Smooth muscle cell (in vitro differentiated cells): ENCODE measurements around the gene UNC93A. TPM values are rescaled to one million over a fixed set of nuclear protein-coding genes. Genes with fewer than 3 reads are reported as not detected.

ENCODE experiments used
- DNase-seq: peaks from one replicate; lab custom pipeline; 2025; ENCODE audit not compliant: unreplicated experiment; lab: John Stamatoyannopoulos, UW
- H2AFZ ChIP-seq: fragments of 200-600 bp; sonication (generic); 2 replicates; pipeline ENCODE4 v1.6.0; 2016; ENCODE audit warnings: antibody characterized with exemption, low read depth, mild to moderate bottlenecking
- H3F3A ChIP-seq: fragments of 200-600 bp; sonication (generic); 2 replicates; pipeline ENCODE4 v1.6.0; 2017; ENCODE audit warnings: antibody characterized with exemption, low read depth
- H3K27ac ChIP-seq: fragments of 200-600 bp; sonication (generic); 2 replicates; pipeline ENCODE4 v1.5.1; 2016; ENCODE audit warnings: low read depth, mild to moderate bottlenecking
- H3K27me3 ChIP-seq: fragments of 200-600 bp; sonication (generic); 2 replicates; pipeline ENCODE4 v1.6.1; 2016; ENCODE audit warnings: low read depth, mild to moderate bottlenecking
- H3K36me3 ChIP-seq: fragments of 200-600 bp; sonication (generic); 2 replicates; pipeline ENCODE4 v1.5.1; 2016; ENCODE audit warnings: low read depth
- H3K4me1 ChIP-seq: fragments of 200-600 bp; sonication (generic); 2 replicates; pipeline ENCODE4 v1.5.1; 2016; ENCODE audit warnings: low read depth
- H3K4me2 ChIP-seq: fragments of 200-600 bp; sonication (generic); 2 replicates; pipeline ENCODE4 v1.6.0; 2016; ENCODE audit warnings: mild to moderate bottlenecking
- H3K4me3 ChIP-seq: fragments of 200-600 bp; sonication (generic); 2 replicates; pipeline ENCODE4 v1.5.1; 2016; ENCODE audit warnings: mild to moderate bottlenecking
- H3K79me2 ChIP-seq: fragments of 200-600 bp; sonication (generic); 2 replicates; pipeline ENCODE4 v1.6.0; 2016; ENCODE audit warnings: low read depth, mild to moderate bottlenecking
- H3K9ac ChIP-seq: fragments of 200-600 bp; sonication (generic); 2 replicates; pipeline ENCODE4 v1.6.0; 2016; ENCODE audit warnings: low read depth
- H3K9me3 ChIP-seq: fragments of 200-600 bp; sonication (generic); replicated peaks from 2 replicates; pipeline ENCODE4 v1.5.1; 2016; ENCODE audit warnings: low read depth
- H4K20me1 ChIP-seq: fragments of 200-600 bp; sonication (generic); 2 replicates; pipeline ENCODE4 v1.6.0; 2016; ENCODE audit warnings: low read depth
- WGBS: methylation state at CpG from one replicate; pipeline ENCODE4 v1.1.7; 2016; ENCODE audit warnings: low lambda C conversion rate; 5-methylcytosine and 5-hydroxymethylcytosine counted together
- polyA plus RNA-seq: library from polyadenylated mRNA; unstranded; fragments of >200 nt; fragmentation: Nextera tagmentation; extraction: Ambion mirVana; gene quantifications from 2 replicates; pipeline ENCODE4 v1.2.1, GENCODE V29; 2016
- total RNA-seq: library from RNA; depleted of rRNA; stranded (reverse); fragments of >200 nt; gene quantifications from 2 replicates; pipeline ENCODE4 v1.2.3, GENCODE V29; 2014
- TF ChIP-seq, protein P1 (sequence below): fragments of 200-600 bp; sonication (generic); IDR thresholded peaks from 2 replicates; pipeline ENCODE4 v1.5.1; 2017; ENCODE audit warnings: borderline replicate concordance, mild to moderate bottlenecking, antibody characterized with exemption; ENCODE audit not compliant: insufficient read depth, poor library complexity, severe bottlenecking

UNC93A gene
- total and polyA plus RNA-seq, 2 experiments from 2014 or later, result not detected

DNA sequence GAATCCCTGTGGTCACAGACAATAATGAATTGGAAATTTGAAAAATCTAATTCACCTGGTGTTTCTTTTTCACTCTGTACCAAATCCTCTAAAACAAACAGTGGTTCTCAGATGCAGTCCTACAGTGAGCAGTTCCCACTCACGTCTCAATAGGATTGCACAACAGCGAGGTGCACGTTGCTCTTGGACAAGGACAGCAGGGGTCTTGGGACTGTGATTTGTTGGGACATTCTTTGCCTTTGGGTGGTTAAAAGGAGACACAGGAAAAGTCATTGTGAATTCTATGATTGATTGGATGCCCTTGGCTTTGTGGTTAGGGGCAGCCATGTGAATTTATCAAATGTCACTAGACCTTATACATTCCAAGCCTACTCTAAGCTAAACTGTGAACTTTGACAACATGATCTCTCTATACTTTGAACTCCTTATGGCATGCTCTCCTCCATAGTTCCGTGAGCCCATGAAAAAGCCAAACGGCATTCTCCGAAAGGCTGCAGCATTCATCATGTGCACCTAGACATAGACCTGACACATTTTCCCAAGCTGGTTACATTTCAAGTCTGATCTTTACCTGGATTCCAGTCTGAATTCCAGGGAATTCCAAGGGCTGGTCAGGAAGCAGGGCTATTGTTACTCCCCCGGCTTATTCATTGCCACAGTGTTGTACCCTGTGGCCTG lies 647 bp downstream of the UNC93A start:
- no peaks in the 10 kb centered on the region for H3K9me3 ChIP-seq
- DNase-seq, result no peak
- H3K4me3 ChIP-seq, result no peak overlapping the region
- H2AFZ ChIP-seq, result no peak overlapping the region
- H4K20me1 ChIP-seq, result no peaks in the 10 kb centered on the region
- H3K27ac ChIP-seq, result no peak overlapping the region
- no peaks in the 10 kb centered on the region for H3K27me3 ChIP-seq
- 83% methylated on average over 7 of the region's 7 CpGs for WGBS
- peaks cover 4% of the 10 kb centered on the region for H3K4me1 ChIP-seq
- H3K36me3 ChIP-seq, result no peaks in the 10 kb centered on the region
- H3K79me2 ChIP-seq, result no peaks in the 10 kb centered on the region
- no peak overlapping the region for H3K9ac ChIP-seq
- H3K4me2 ChIP-seq, result no peak overlapping the region
- H3F3A ChIP-seq, result no peaks in the 10 kb centered on the region
- TF ChIP-seq, protein P1, sequence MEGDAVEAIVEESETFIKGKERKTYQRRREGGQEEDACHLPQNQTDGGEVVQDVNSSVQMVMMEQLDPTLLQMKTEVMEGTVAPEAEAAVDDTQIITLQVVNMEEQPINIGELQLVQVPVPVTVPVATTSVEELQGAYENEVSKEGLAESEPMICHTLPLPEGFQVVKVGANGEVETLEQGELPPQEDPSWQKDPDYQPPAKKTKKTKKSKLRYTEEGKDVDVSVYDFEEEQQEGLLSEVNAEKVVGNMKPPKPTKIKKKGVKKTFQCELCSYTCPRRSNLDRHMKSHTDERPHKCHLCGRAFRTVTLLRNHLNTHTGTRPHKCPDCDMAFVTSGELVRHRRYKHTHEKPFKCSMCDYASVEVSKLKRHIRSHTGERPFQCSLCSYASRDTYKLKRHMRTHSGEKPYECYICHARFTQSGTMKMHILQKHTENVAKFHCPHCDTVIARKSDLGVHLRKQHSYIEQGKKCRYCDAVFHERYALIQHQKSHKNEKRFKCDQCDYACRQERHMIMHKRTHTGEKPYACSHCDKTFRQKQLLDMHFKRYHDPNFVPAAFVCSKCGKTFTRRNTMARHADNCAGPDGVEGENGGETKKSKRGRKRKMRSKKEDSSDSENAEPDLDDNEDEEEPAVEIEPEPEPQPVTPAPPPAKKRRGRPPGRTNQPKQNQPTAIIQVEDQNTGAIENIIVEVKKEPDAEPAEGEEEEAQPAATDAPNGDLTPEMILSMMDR, result no peak

DNA sequence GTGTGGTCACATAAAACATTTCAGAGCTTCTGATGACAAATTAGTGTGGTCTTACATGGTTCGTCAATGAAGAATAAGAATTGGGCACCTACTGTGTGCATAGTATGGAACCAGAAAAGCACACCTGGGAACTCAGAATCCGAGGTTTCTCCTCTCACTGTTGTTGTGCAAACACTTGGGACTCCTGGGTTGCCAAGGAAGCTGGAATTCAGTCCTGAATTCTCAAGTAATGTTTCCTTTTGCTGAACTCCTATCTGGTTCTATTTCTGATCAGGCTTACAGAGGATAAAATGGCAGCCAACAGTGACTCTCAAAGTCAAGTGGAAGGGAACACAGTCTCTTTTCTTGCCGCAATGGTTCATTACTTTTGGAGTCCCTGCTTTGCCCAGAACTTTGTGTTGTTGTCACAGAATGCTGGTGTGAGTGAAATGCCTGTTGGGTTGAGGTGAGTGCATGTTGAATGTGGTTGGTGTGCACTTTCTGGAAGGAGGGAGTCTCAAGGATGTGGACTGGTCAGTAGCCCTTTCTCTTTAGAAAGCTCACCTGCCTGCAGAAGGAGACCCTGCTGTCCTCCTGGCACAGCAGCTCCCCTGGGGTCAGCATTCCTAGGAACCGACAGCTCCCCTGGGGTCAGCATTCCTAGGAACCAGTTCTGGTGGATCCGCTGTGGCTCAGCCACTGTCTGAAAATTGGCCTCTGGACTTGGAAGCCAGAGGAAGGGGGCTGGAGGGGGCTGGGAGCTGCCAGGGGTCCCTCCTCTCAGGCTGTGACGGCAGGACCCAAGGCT lies 1.4 kb downstream of the UNC93A start:
- H3K4me3 ChIP-seq, result no peak overlapping the region
- no peaks in the 10 kb centered on the region for H3K79me2 ChIP-seq
- H3K9ac ChIP-seq, result no peak overlapping the region
- WGBS, result 84% methylated on average over 6 of the region's 6 CpGs
- H2AFZ ChIP-seq, result no peak overlapping the region
- H3K36me3 ChIP-seq, result no peaks in the 10 kb centered on the region
- no peak overlapping the region for H3K27ac ChIP-seq
- H4K20me1 ChIP-seq, result no peaks in the 10 kb centered on the region
- no peaks in the 10 kb centered on the region for H3K27me3 ChIP-seq
- DNase-seq, result no peak
- no peaks in the 10 kb centered on the region for H3K9me3 ChIP-seq
- no peaks in the 10 kb centered on the region for H3F3A ChIP-seq
- TF ChIP-seq, protein P1, result no peak
- no peak overlapping the region for H3K4me2 ChIP-seq
- H3K4me1 ChIP-seq, result peaks cover 4% of the 10 kb centered on the region

DNA sequence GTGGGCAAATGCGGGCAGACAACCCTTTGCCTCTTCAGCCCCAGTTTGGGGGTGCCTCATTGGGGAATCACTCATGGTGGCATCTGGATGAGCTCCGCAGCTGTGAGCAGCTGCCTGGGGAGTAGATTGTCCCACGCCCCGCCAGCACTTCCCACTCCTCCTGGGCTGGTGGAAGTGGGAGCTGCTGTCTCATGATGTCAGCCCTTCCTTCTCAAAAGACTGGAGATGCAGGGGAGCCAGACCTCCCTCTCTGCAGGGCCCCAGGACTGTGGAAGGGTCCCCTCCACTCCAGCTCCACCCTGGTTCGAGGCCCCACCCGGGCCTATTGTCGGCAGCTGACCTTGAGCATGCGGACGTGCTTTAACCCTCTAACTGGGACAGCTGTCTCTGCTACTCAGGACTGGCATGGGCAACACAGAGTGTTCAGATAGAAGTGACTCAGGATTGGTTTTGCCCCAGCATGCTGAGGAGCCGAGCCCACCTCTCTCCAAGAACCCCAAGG lies 2.0 kb downstream of the UNC93A start:
- Histone ChIP-seq H3K9ac (no peak overlapping the region), H2AFZ (no peak overlapping the region), H3F3A (no peaks in the 10 kb centered on the region), H3K4me3 (no peak overlapping the region), H3K4me2 (no peak overlapping the region), H3K27me3 (no peaks in the 10 kb centered on the region), H3K36me3 (no peaks in the 10 kb centered on the region), H3K27ac (no peak overlapping the region), H3K79me2 (no peaks in the 10 kb centered on the region), H4K20me1 (no peaks in the 10 kb centered on the region), H3K9me3 (no peaks in the 10 kb centered on the region), H3K4me1 (peaks cover 4% of the 10 kb centered on the region)
- 95% methylated on average over 10 of the region's 10 CpGs for WGBS
- TF ChIP-seq, protein P1, result no peak
- no peak for DNase-seq
